T-helper 17 cell (primary cell): Measurements from ENCODE around the gene SUPT20HL2. TPM values are rescaled to one million over a fixed set of nuclear protein-coding genes. Genes with fewer than 3 reads are reported as not detected.
"Not testable (repeated sequence)": the region's sequence is repeated elsewhere in the genome, so short reads cannot be mapped to it uniquely, and the experiment has no call there.

Source experiments
- ATAC-seq: fragments of 150-1000 bp; cut with Tn5 transposase; 2 replicates; pipeline ENCODE4 v1.10.0; 2021; ENCODE audit warnings: mild to moderate bottlenecking, moderate library complexity
- DNase-seq, 3 donors: peaks; one replicate each; pipeline versions ENCODE4 v3.0.0 to v3.0.0-alpha.2; 2020 to 2021
- H3K9me3 ChIP-seq: one replicate; pipeline ENCODE4 v1.7.0; 2013; ENCODE audit warnings: low read length, mild to moderate bottlenecking; ENCODE audit not compliant: control insufficient read depth, poor library complexity, severe bottlenecking
- H3K27ac Mint-ChIP-seq: one replicate; pipeline ENCODE4 v1.8.0; 2022; ENCODE audit warnings: mild to moderate bottlenecking, moderate library complexity, mixed read lengths
- H3K27me3 Mint-ChIP-seq: one replicate; pipeline ENCODE4 v1.8.0; 2022; ENCODE audit warnings: mixed read lengths
- H3K36me3 Mint-ChIP-seq: one replicate; pipeline ENCODE4 v1.8.0; 2022; ENCODE audit warnings: low read depth, mixed read lengths
- H3K4me1 Mint-ChIP-seq: one replicate; pipeline ENCODE4 v1.8.0; 2022; ENCODE audit warnings: mild to moderate bottlenecking, mixed read lengths
- H3K4me3 Mint-ChIP-seq: one replicate; pipeline ENCODE4 v1.8.0; 2022; ENCODE audit warnings: mild to moderate bottlenecking, moderate library complexity, mixed read lengths
- total RNA-seq, 4 donors: library from RNA in 2 of 4; stranded (reverse) in 2 of 4; gene quantifications; one replicate each; pipeline ENCODE4 v1.2.3 and lab custom pipeline; 2022 to 2026

SUPT20HL2 gene
- total RNA-seq (not detected), total RNA-seq (lab: John Stamatoyannopoulos, UW) (0 reads per million in 2 donors)

- Mint-ChIP-seq H3K4me3 (no peak within 1 kb of the TSS), H3K4me1 (no peaks in the 10 kb centered on the region), H3K36me3 (no peaks in the 10 kb centered on the region), H3K27me3 (no peaks in the 10 kb centered on the region), H3K27ac (no peak within 1 kb of the TSS)
- DNase-seq = no peak
- no peak for ATAC-seq
- H3K9me3 ChIP-seq = no peaks in the 10 kb centered on the region
These were observed at the start of gene SUPT20HL2 for GRCh38 chrX:24314019-24314635. TSS of gene SUPT20HL2 (minus strand) at chrX:24314069. CDS start at chrX:24313315, 754 bp downstream.

- not testable (repeated sequence) for H3K27ac Mint-ChIP-seq, DNase-seq, H3K27me3 Mint-ChIP-seq, H3K4me1 Mint-ChIP-seq, H3K9me3 ChIP-seq, ATAC-seq, H3K36me3 Mint-ChIP-seq, H3K4me3 Mint-ChIP-seq
These were observed 48.3 kb upstream of the SUPT20HL2 start for GRCh38 chrX:24362089-24362745.

GRCh38 chrX:24360272-24360671 is 46.4 kb upstream of the SUPT20HL2 start, which contains the start of gene SUPT20HL1:
TSS of gene SUPT20HL1 (plus strand) at chrX:24360639. CDS start at chrX:24362761, 2,122 bp downstream.
- no peaks in the 10 kb centered on the region for H3K9me3 ChIP-seq
- no peaks in the 10 kb centered on the region for H3K36me3 Mint-ChIP-seq
- H3K27ac Mint-ChIP-seq = no peak within 1 kb of the TSS
- no peaks in the 10 kb centered on the region for H3K27me3 Mint-ChIP-seq
- ATAC-seq = no peak
- no peak for DNase-seq
- no peaks in the 10 kb centered on the region for H3K4me1 Mint-ChIP-seq
- no peak within 1 kb of the TSS for H3K4me3 Mint-ChIP-seq

GRCh38 chrX:24357106-24357505 is 43.2 kb upstream of the SUPT20HL2 start:
- ATAC-seq (no peak), DNase-seq (no peak)
- no peaks in the 10 kb centered on the region for H3K27me3 Mint-ChIP-seq
- no peak overlapping the region for H3K4me3 Mint-ChIP-seq
- no peaks in the 10 kb centered on the region for H3K4me1 Mint-ChIP-seq
- H3K27ac Mint-ChIP-seq = no peak overlapping the region
- H3K9me3 ChIP-seq = no peaks in the 10 kb centered on the region
- H3K36me3 Mint-ChIP-seq = no peaks in the 10 kb centered on the region

GRCh38 chrX:24355095-24355494 is 41.2 kb upstream of the SUPT20HL2 start:
- no peak overlapping the region for H3K27ac Mint-ChIP-seq

GRCh38 chrX:24350217-24350616 is 36.3 kb upstream of the SUPT20HL2 start:
- DNase-seq (no peak), ATAC-seq (no peak)
- Mint-ChIP-seq H3K4me1 (no peaks in the 10 kb centered on the region), H3K36me3 (no peaks in the 10 kb centered on the region), H3K27ac (no peak overlapping the region), H3K27me3 (no peaks in the 10 kb centered on the region), H3K4me3 (no peak overlapping the region)
- H3K9me3 ChIP-seq = no peaks in the 10 kb centered on the region

More at GRCh38 chrX:24355095-24355494, 41.2 kb upstream of the SUPT20HL2 start:
- H3K4me3 Mint-ChIP-seq = no peak overlapping the region
- no peak for ATAC-seq
- H3K27me3 Mint-ChIP-seq = no peaks in the 10 kb centered on the region
- H3K9me3 ChIP-seq = no peaks in the 10 kb centered on the region
- no peaks in the 10 kb centered on the region for H3K36me3 Mint-ChIP-seq
- no peak for DNase-seq
- H3K4me1 Mint-ChIP-seq = no peaks in the 10 kb centered on the region

- DNase-seq (no peak), ATAC-seq (no peak)
- Mint-ChIP-seq H3K4me1 (no peaks in the 10 kb centered on the region), H3K27ac (no peak overlapping the region), H3K4me3 (no peak overlapping the region), H3K27me3 (no peaks in the 10 kb centered on the region), H3K36me3 (no peaks in the 10 kb centered on the region)
- no peaks in the 10 kb centered on the region for H3K9me3 ChIP-seq
These were observed 34.0 kb upstream of the SUPT20HL2 start for GRCh38 chrX:24347881-24348280.

- H3K36me3 Mint-ChIP-seq = no peaks in the 10 kb centered on the region
- DNase-seq (no peak), ATAC-seq (no peak)
- H3K4me1 Mint-ChIP-seq = no peaks in the 10 kb centered on the region
- no peak overlapping the region for H3K27ac Mint-ChIP-seq
- no peaks in the 10 kb centered on the region for H3K9me3 ChIP-seq
- no peak overlapping the region for H3K4me3 Mint-ChIP-seq
- H3K27me3 Mint-ChIP-seq = peaks cover 8% of the 10 kb centered on the region
These were observed 29.9 kb upstream of the SUPT20HL2 start for GRCh38 chrX:24343719-24344118.

GRCh38 chrX:24341795-24342194 is 27.9 kb upstream of the SUPT20HL2 start:
- H3K27me3 Mint-ChIP-seq = peaks cover 8% of the 10 kb centered on the region
- no peaks in the 10 kb centered on the region for H3K36me3 Mint-ChIP-seq
- no peaks in the 10 kb centered on the region for H3K9me3 ChIP-seq
- ATAC-seq (no peak), DNase-seq (no peak)
- no peak overlapping the region for H3K27ac Mint-ChIP-seq
- no peak overlapping the region for H3K4me3 Mint-ChIP-seq
- H3K4me1 Mint-ChIP-seq = no peaks in the 10 kb centered on the region

- Mint-ChIP-seq H3K27me3 (peaks cover 8% of the 10 kb centered on the region), H3K36me3 (no peaks in the 10 kb centered on the region), H3K4me1 (no peaks in the 10 kb centered on the region), H3K27ac (no peak overlapping the region), H3K4me3 (no peak overlapping the region)
- no peaks in the 10 kb centered on the region for H3K9me3 ChIP-seq
- DNase-seq (no peak), ATAC-seq (no peak)
These were observed 26.6 kb upstream of the SUPT20HL2 start for GRCh38 chrX:24340501-24340900.

- no peaks in the 10 kb centered on the region for H3K9me3 ChIP-seq
- H3K4me1 Mint-ChIP-seq = no peaks in the 10 kb centered on the region
- DNase-seq = no peak
- no peak overlapping the region for H3K27ac Mint-ChIP-seq
- H3K27me3 Mint-ChIP-seq = peaks cover 8% of the 10 kb centered on the region
- ATAC-seq = no peak
- no peak overlapping the region for H3K4me3 Mint-ChIP-seq
- H3K36me3 Mint-ChIP-seq = no peaks in the 10 kb centered on the region
These were observed 26.0 kb upstream of the SUPT20HL2 start for GRCh38 chrX:24339911-24340310.

- ATAC-seq (no peak), DNase-seq (no peak)
- Mint-ChIP-seq H3K4me1 (no peaks in the 10 kb centered on the region), H3K27me3 (peaks cover 5% of the 10 kb centered on the region), H3K27ac (no peak overlapping the region), H3K36me3 (no peaks in the 10 kb centered on the region), H3K4me3 (no peak overlapping the region)
- H3K9me3 ChIP-seq = no peaks in the 10 kb centered on the region
These were observed 22.0 kb upstream of the SUPT20HL2 start for GRCh38 chrX:24335871-24336270.

GRCh38 chrX:24334461-24334860 is 20.6 kb upstream of the SUPT20HL2 start:
- Mint-ChIP-seq H3K4me3 (no peak overlapping the region), H3K36me3 (no peaks in the 10 kb centered on the region), H3K27ac (no peak overlapping the region), H3K27me3 (no peaks in the 10 kb centered on the region), H3K4me1 (no peaks in the 10 kb centered on the region)
- no peaks in the 10 kb centered on the region for H3K9me3 ChIP-seq
- DNase-seq = no peak
- no peak for ATAC-seq

GRCh38 chrX:24333371-24333770 is 19.5 kb upstream of the SUPT20HL2 start:
- H3K4me1 Mint-ChIP-seq = no peaks in the 10 kb centered on the region

More at GRCh38 chrX:24333371-24333770, 19.5 kb upstream of the SUPT20HL2 start:
- DNase-seq (no peak), ATAC-seq (no peak)
- H3K9me3 ChIP-seq = no peaks in the 10 kb centered on the region
- H3K4me3 Mint-ChIP-seq = no peak overlapping the region
- no peaks in the 10 kb centered on the region for H3K27me3 Mint-ChIP-seq
- no peak overlapping the region for H3K27ac Mint-ChIP-seq
- no peaks in the 10 kb centered on the region for H3K36me3 Mint-ChIP-seq
